Epidermal melanocyte (primary cell): ENCODE data around the gene STXBP5.

Experiments
- DNase-seq: peaks from one replicate; pipeline ENCODE4 v3.0.0; 2011; ENCODE audit warnings: low spot score; ENCODE audit not compliant: insufficient read length

The STXBP5 gene

GRCh38 chr6:147178355-147178754, 25.9 kb upstream of the STXBP5 start:
- no peak for DNase-seq

DNA sequence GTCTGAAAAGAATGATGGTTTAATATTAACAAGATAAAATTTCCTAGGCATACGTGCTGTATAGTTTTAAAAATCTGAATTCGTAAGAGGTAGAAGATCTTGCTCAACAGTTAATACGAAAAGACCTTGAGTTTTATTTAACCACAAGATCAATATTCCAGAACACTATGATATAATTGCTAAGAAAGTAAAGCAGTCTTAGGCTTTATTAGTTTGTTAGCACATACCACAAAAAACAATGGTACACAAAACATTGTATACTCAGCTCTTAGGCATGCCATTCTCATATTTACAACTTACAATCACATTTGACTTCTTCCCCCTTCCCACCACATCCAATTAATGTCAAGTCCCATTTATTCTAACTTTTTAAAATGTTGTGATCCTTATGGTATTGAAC, 24.4 kb upstream of the STXBP5 start:
- DNase-seq, result no peak

- DNase-seq, result no peak
Measured at GRCh38 chr6:147180926-147181325, 23.3 kb upstream of the STXBP5 start.

- no peak for DNase-seq
Measured at GRCh38 chr6:147184379-147184778, 19.8 kb upstream of the STXBP5 start.

GRCh38 chr6:147185216-147185615, 19.0 kb upstream of the STXBP5 start:
- DNase-seq, result no peak

DNA sequence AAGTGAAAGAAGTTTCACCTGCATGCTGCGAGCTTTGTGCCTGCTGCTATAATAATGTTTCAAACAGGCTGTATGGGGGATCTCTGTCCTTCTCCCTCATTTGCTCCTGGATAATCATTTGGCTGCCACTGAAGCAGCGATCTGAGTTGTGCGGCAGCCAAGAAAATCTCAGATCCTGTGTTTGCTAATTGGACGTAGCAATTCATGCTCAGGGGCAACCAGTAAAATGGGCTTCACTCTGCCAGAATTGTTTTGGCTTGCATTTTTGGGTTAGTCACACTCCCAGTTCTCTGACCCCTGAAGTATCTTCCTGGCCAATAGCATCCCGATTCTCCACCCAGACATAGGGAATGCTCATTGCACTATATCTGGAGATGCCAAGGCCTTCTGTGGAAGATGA, 13.7 kb upstream of the STXBP5 start:
- DNase-seq, result no peak

DNA sequence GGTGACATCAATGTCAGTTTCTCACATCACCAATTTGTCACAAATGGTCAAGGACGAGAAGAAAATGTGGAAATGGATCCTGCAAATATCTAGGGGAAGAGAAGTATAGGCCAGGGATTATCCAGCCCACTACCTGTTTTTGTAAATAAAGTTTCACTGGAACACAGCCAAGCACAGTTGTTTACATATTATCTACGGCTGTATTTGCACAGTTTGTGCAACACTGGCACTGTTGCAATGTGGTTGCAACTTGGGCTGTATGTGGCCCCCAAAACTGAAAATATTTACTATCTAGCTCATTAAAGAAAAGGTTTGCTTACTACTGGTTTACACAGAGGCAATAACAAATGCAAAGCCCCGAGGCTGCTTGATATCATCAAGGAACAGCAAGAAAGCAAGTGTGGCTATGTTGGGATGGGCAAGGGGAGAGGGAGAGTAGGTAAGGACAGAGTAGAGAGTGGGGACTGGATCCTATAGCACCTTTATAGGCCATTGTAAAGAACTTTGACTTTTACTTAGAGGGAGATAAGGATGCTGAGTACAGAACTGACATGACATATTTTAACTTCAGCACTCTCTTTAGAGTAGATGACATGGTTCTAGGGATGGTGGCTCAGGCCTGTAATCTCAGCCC, 11.8 kb upstream of the STXBP5 start:
- no peak for DNase-seq

DNA sequence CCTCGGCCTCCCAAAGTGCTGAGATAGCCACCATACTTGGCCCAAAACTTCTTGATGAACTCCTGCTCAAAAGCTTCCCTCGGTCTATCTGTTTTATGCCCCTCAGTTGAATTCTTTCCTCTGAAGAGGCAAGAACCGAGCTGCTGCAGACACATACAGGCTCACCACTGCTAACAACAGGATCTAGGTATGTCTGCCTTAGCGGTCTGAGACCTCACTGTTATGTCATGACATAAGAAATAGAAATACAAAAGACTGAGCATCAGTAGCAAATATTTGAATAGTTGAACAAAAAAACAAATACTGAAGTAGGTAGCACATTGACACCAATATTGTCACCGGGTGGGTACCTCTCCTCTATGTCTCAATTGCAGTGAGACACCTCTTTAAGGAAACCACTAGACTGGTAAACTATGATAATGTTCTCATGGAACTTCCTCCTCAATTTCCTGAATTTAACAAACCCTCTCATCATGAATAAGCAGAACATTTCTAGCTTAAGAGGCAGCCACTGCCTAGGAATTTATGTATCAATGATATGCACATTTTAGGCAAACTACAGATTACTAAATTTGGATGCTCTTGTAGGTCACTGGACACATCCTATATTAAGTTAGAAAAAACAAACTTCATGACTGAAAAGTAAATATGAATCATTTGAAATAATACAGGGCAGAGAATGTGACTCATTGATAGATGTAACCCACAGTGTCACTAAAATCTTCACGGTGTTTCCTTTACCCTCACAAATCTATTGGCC, 9.4 kb upstream of the STXBP5 start:
- no peak for DNase-seq

GRCh38 chr6:147195510-147195909, 8.7 kb upstream of the STXBP5 start:
- DNase-seq, result no peak

- DNase-seq, result no peak
Measured at GRCh38 chr6:147195987-147196386, 8.2 kb upstream of the STXBP5 start.

DNA sequence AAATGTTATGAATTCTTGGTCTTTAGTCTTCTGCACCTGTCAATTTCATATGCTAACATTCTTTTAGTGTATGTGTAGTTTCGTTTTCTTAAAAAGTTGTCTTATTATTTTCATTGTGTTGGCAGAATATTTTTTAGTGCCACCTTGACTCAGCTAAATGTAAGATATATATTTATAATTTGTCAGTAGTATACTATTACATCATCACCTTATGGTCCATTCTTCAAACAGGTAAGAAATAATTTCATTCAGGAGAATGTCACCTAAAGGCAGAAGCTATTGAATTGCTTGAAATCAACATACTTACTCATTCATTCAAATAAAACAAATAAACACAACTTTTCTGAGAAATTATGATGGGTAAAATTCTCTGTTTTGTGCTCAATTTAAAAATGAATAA, 3.5 kb upstream of the STXBP5 start:
- no peak for DNase-seq

GRCh38 chr6:147201885-147202515, 2.2 kb upstream of the STXBP5 start:
- no peak for DNase-seq

GRCh38 chr6:147202516-147203310, 1.5 kb upstream of the STXBP5 start:
- DNase-seq, result peak; percentile 98

DNA sequence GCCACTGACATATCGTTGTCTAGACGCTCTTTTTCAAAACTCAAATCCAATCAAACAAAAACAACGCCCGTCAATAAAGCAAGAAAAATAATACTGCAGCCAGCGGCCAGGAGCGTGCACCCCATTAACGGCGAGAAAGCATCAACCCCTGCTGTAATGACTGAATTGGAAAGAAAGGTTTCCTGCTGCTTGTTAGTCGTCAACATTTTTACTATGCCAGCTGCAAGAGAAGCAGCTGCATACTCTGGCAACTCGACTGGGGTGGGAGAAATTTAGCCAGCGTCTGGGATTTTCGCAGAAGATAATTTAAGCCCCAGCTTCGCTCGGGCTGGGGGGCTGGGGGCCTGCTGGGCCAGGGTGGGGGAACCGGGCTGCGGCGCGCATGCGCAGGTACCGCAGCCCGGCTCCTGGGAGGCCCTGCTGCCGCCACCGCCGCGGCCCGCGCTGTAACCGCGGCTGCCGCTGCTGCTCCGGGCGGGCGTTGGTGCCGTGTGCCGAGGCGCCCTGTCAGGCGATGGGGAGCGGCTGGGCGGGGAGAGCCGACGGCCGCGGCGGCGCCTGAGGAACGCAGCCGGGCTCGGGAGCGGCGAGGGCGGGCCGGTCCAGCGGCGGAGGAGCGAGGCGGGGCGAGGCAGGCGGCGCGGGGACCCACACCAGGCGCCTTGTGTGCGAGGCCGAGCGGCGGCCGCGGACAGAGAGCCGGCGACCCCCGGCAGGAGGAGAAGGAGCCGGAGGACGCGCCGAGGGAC, 732 bp upstream of the STXBP5 start:
- peak; percentile 66 for DNase-seq

DNA sequence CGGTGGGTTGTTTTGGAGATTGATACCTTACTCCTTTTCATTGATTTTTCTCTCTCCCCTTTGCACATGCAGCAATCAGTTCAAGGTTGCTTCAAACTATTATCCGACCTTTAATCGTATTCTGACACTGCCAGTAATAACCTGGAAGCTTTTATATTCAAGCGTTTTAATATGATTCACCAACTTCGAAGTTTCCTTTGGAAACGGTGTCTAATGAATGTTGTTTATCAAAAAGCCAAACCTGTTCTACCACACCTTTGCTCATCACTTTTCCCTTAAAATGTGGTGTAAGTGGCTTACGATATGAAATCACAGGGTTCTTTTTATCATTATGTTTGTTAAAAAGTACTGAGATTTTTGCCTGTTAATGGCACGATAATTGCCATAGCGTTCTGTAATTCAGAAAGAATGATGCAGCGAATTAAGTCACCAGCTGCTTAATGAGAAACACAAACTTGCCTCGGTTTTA, 660 bp downstream of the STXBP5 start:
- DNase-seq, result no peak

GRCh38 chr6:147205690-147206600, 1.7 kb downstream of the STXBP5 start:
- no peak for DNase-seq

DNA sequence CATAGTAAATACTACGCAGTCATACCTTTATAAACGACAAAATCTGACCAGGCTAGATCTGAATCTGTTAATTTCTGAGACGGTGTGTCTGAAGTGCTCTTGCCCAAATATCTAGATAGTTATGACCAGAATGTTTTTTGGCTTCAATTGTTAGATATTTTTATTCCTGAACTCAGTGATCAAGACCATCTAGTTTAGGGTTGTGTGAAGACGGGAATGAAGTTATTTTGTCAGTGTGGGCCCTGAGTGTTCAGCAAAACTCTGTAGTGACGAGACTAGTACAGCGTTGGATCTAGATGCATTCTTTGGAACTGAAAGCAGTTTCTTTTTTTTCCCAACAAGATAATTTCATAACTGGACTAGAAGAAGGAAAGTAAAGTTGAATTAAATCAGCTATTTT, 3.1 kb downstream of the STXBP5 start:
- DNase-seq, result no peak

- no peak for DNase-seq
Measured at GRCh38 chr6:147207837-147208754, 3.9 kb downstream of the STXBP5 start.
